ENCODE results near the gene MSH2.
"Not testable (repeated sequence)": the region's sequence is repeated elsewhere in the genome, so short reads cannot be mapped to it uniquely, and the experiment has no call there.

MSH2 gene

DNA sequence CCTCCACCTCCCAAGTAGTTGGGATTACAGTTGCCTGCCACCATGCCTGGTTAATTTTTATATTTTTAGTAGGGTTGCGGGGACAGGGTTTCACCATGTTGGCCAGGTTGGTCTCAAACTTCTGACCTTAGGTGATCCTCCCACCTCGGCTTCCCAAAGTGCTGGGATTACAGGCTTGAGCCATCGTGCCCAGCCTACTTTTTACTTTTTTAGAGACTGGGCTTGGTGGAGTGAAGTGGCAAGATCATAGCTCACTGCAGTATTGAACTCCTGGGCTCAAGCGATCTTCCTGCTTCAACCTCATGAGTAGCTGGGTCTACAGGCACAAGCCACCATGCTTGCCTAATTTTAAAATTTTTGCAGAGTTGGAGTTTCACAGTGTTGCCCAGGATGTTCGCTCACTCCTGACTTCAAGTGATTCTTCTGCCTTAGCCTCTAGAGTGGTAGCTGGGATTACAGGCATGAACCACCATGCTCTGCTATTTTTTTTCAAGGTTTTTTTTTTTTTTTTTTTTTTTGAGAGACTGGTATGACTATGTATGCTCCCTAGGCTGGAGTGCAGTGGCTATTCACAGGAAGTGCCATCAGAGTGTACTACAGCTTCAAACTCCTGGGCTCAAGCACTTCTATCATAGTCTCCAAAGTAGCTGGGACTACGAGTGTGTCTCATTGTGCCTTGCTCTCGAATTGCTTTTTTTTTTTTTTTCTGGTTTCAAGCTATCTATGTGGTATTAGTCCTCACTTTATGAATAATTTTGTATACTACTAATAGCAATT, 11.9 kb downstream of the MSH2 start:
- DNase-seq = no peak

DNA sequence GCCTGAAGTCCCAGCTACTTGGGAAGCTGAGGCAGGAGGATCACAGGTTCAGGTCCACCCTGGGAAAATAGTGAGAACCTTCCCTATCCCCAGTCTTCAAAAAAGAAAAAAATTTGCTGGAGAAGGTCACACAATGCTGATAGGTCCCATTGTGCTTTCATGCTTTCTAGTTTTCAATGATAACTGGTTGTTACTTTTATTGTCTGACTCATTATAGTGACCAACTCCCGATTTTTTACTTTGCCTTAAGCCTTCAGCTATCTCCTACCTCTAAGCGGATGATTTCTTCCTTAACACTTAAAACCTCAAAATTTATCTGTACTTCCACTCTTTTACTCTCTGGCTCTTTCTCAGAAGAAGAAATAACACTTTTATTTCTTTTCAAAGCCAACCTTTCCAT, 17.3 kb downstream of the MSH2 start:
- no peak for DNase-seq

DNA sequence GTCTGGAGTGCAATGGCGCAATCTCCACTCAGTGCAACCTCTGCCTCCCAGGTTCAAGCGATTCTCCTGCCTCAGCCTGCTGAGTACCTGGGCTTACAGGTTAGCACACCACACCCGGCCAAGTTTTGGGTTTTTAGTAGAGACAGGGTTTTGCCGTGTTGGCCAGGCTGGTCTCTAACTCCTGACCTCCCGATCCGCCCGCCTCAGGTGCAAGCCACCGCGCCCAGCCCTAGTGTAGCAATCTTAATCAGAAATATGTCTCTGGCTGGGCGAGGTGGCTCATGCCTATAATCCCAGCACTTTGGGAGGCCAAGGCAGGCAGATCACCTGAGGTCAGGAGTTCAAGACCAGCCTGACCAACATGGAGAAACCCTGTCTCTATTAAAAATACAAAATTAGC, 17.7 kb downstream of the MSH2 start:
- DNase-seq = not testable (repeated sequence)

DNA sequence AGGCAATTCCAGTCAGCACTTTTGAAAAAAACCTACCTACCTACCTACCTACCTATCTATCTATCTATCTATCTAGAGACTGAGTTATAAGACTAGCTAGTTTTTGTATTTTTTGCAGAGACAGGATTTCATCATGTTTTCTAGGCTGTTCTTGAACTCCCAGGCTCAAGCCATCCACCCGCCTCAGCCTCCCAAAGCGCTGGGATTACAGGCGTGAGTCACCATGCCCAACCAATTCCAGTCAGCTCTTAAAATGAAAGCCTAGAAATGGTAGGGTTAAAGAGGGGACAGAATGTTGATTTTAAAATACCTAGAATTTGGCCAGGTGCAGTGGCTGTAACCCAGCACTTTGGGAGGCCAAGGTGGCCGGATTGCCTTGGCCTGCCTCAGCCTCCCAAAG, 19.1 kb downstream of the MSH2 start:
- no peak for DNase-seq

DNA sequence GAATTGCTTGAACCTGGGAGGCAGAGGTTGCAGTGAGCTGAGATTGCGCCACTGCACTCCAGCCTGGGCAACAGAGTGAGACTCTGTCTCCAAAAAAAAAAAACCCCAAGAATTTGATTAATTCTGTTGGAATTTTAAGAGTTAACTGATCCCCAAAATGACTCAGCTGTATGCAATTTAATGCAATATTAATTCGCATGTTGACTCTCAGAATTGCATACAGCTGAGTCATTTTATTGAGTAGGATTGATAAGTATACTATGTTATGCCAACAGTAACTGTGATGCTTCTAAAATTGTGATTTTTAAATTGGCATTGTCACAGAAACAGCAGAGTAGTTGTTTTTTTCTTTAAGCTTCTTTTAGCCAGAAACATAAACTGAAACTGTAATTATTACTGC, 19.6 kb downstream of the MSH2 start:
- DNase-seq = no peak

DNA sequence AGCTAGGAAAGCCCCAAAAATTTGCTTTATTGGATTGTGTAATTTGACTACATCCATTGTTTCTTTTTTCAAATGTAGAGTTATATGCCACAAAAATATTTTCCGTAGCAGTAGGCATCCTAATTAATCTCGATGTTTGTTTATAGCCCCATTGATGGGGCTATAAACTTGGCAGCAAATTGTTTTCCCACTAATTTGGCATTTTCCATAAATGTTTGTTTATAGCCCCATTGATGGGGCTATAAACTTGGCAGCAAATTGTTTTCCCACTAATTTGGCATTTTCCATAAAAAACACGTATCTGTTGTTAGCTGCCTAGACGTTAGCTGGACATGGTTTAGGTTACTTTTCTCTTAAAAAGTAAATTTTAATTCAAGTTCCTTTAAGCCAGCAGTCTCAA, 23.8 kb downstream of the MSH2 start:
- DNase-seq = no peak

DNA sequence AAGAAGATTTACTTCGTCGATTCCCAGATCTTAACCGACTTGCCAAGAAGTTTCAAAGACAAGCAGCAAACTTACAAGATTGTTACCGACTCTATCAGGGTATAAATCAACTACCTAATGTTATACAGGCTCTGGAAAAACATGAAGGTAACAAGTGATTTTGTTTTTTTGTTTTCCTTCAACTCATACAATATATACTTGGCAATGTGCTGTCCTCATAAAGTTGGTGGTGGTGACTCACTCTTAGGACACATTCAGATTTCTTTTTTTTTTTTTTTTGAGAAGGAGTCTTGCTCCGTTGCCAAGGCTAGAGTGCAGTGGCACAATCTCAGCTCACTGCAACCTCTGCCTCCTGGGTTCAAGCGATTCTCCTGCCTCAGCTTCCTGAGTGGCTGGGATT, 26.8 kb downstream of the MSH2 start:
- DNase-seq = no peak

DNA sequence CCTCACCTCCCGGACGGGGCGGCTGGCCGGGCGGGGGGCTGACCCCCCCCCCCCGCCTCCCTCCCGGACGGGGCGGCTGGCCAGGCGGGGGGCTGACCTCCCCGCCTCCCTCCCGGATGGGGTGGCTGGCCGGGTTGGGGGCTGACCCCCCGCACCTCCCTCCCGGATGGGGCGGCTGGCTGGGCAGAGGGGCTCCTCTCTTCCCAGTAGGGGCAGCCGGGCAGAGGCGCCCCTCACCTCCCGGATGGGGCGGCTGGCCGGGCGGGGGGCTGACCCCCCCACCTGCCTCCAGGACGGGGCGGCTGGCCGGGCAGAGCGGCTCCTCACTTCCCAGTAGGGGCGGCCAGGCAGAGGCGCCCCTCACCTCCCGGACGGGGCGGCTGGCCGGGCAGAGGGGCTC, 30.1 kb downstream of the MSH2 start:
- not testable (repeated sequence) for DNase-seq

DNA sequence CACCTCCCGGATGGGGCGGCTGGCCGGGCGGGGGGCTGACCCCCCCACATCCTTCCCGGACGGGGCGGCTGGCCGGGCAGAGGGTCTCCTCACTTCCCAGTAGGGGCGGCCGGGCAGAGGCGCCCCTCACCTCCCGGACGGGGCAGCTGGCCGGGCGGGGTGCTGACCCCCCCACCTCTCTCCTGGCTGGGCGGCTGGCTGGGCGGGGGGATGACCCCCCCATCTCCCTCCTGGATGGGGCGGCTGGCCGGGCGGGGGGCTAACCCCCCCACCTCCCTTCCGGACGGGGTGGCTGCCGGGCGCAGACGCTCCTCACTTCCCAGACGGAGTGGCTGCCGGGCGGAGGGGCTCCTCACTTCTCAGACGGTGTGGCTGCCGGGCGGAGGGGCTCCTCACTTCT, 30.5 kb downstream of the MSH2 start:
- not testable (repeated sequence) for DNase-seq

DNA sequence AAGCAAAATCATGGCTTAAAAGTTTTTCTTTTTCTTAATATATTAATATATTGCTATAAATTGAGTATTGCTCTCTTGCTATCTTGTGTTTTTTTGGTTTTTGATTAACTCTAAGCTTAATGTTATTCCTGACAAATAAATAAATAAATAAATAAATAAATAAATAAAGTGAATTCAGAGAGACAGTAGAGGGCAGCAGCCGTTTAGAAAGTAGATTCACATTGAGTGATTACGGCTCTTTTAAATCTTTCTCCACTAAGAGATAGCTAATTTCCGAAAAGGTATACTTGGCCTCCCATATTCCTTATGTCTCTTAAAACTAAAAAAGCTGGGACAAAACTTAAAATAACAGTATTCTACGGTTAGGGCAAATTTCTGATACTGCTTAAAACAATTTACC, 34.3 kb downstream of the MSH2 start:
- no peak for DNase-seq

DNA sequence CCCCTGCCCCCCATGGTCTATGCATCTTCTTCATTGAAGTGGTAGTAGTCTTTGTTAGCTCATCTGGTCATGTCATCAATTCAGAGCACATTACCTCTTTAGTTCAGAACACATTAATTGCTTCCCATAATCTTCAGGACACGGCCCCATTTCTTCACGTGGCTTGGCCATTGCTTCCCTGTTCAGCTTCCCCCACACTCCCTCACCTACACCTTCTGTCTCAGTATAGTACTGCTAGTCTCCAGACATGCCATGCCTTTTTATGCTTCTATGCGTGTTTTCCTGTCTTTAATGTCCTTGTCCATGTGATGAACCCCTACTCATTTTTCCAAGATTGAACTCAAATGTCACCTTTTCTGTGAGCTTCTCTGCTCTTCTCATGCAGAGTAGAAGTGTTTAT, 35.1 kb downstream of the MSH2 start:
- no peak for DNase-seq

DNA sequence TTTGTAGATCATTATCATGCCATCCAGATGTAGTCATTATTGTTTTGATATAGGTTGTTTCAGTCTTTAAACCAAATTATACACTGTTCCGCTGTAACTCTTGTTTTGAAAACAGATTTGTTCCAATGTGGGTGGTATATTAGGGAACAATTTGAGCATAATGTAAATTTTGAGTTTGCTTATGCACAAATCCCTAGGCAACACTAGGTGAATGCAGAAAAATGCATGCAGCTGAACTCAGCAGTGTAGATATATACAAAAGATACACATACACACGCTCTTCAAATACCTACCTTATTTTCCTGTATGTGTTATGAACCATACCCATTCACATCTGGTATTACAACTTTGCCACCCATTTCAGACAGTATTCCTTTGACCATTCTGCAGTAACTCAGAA, 35.8 kb downstream of the MSH2 start:
- DNase-seq = no peak

DNA sequence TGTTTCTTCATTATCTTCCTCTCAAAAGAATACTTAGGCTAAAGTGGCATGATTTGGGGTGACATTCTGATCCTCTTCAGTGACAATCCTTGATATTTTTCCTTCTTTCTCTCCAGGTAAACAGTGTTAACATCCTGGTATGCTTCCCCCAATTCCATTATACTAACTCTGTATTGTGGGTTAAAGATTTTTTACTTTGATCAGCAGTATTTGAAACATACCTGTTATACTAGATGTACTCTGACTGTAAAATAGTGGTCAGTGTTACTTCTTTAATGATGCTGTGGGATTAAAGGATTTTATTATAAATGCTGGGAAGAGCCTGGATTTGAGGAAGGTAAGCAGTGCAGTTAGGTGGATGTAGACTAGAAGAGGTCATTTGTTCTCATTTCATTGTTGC, 48.8 kb downstream of the MSH2 start:
- no peak for DNase-seq

DNA sequence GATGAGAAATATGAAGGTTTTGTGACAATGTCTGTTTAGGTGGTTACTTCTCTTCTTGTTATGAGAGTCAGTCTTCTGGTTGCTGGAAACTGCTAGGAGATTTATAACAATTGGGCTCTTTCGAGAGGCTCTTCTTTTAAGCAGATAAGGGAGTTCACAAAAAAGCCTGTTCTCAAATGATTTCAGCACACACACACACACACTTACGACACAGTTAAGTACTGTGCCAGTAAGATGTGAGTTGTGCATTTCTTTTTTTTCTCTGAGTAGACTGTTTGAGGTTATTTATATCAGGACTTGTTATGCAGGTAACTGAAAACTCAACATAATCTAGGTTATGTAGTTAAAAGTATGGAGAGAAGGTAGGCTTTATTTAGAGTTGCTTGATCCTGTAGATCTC, 49.8 kb downstream of the MSH2 start:
- DNase-seq = no peak

DNA sequence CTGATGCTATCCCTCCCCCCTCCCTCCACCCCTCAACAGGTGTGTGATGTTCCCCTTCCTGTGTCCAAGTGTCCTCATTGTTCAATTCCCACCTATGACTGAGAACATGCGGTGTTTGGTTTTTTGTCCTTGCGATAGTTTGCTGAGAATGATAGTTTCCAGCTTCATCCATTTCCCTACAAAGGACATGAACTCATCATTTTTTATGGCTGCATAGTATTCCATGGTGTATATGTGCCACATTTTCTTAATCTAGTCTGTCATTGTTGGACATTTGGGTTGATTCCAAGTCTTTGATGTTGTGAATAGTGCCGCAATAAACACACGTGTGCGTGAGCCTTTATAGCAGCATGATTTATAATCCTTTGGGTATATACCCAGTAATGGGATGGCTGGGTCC, 51.9 kb downstream of the MSH2 start:
- not testable (repeated sequence) for DNase-seq

DNA sequence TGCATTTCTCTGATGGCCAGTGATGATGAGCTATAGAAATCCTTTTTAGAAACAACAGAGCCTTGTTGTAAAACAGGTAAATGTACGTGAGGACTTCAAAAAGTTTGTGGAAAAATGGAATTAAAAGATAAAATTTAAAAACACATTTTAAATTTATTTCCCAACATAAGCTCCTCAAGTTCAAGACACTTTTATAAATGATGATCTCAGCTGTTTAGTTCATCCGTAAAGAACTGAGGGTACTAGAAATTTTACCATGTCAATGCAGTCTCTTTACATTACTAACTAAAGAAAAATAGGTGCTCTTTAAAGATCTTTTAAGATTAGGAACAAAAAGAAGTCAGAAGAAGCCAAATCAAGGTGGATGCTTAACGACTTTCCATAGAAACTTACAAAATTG, 52.5 kb downstream of the MSH2 start:
- DNase-seq = no peak

DNA sequence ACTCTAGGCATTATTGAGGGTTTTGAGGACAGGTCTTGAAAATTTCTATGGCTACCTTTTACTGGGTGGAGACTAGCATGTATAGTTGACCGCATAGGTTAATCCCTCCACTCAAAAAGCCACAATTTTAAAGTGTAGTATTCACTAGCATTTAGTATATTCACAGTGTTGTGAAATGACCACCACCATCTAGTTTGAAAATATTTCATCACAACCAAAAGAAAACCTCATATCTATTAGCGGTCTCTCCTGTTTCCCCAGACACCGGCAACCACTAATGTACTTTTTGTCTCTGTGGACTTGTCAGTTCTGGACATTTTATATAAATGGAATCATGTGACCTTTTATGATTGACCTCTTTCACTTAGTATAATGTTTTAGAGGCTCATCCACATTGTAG, 53.9 kb downstream of the MSH2 start:
- no peak for DNase-seq

DNA sequence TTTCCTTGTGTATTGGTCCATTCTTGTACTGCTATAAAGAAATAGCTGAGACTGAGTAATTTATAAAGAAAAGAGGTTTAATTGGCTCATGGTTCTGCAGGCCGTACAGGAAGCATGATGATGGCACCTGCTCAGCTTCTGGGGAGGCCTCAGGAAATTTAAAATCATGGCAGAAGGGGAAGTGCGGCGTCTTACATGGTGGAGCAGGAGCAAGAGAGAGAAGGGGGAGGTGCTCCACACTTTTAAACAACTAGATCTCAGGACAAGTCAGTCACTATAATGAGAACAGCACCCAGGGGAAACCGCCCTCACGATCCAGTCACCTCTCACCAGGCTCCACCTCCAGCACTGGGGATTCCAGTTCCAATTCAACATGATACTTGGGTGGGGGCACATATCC, 54.3 kb downstream of the MSH2 start:
- DNase-seq = no peak

DNA sequence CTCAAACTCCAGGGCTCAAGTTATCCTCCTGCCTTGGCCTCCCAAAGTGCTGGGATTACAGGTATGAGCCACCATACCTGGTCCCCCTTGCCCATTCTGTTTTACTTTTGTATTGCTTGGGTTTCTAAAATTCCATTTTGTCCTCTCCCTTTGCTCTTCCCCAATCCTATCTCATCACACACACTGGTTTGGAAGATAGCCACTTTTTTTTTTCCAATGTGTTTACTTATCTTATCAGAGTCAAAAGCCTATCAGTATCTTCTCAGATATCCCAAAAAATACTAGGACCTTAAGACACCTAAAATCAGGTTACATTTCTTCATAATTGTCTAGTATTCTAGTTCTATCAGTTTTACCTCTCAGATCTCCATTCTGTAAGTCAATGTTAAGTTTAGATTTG, 56.1 kb downstream of the MSH2 start:
- no peak for DNase-seq

DNA sequence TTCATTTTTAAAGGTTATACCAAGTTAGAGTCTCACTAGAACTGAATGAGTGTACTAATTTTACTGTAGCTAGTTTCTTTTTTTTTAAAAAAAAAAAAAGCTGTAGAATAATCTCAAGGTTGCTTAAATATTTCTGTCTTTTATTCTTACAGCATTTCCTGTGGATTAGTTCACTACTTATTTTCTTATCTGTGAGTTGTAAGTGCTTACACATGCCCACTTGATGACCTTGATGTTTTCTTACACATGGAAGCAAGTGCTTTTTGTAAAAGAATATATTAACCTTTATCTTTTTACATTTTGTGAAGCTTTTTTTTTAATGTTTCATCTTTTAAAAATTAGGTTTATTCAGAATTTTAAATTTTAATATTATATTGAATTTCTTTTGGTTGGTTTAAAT, 57.8 kb downstream of the MSH2 start:
- no peak for DNase-seq

DNA sequence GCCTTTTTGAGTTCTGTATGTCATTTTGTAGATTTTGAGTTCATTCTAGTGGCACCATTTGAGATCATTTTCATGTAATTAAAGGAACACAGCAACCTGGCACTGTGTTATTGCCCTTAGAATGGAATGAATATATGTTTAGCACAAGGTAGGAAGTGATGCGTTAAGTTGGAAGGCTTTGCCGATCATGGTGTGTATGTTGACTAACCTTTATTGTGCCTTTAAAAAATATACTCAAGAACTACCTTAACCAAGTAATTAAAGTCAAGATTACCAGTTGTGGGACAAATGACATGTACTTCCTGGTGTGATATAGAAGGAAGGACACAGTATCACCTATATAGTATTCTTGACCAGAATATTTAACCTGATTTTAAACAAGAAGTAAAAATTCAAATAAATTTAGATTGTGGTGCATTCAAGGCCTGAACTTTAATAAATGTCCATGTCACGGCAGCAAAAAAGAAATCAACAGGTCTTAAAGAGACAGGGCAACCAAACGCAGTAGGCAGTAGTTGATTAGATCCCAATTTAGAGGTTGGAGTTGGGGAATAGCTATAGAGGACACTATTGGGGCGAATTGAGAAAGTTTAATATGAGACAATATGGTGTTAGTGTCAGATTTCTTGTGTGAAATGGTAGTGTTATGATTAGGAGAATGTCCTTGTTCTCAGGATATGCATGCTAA, 68.6 kb downstream of the MSH2 start:
- no peak for DNase-seq

DNA sequence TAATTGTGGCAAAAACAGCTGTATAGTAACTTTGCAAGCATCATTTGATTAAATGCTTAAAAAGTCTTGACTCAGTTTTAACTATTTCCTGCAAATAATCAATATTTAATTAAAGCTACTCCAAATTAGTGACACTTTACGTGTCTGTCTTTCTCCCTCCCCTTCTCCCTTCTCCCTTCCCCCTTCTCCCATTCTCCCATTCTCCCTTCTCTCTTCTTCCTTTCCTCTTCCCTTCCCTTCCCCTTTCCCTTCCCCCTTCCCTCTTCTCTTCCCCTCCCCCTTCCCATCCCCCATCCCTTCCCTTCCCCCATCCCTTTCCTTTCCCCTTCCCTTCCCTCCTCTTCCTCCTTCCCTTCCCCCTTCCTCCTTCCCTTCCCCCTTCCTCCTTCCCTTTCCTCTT, 76.9 kb downstream of the MSH2 start:
- DNase-seq = no peak

DNA sequence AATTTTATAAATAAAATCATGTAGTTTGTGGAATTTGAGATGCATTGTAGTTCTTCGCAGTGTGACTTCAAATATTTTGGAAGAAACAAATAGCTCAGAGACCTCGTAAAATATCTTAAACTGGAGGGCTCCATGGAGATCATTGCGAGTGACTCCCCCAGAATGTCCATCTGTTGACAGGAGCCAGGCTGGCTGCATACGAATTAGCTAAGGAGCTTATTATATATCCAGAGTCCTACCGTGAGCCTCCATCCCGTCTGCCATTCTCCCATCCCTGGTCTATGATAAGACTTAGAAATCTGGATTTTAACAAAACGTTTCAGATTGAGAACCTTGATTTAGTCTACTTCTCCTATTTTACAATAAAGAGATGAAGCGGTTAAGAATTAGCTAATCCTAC, 80.2 kb downstream of the MSH2 start:
- DNase-seq = no peak

DNA sequence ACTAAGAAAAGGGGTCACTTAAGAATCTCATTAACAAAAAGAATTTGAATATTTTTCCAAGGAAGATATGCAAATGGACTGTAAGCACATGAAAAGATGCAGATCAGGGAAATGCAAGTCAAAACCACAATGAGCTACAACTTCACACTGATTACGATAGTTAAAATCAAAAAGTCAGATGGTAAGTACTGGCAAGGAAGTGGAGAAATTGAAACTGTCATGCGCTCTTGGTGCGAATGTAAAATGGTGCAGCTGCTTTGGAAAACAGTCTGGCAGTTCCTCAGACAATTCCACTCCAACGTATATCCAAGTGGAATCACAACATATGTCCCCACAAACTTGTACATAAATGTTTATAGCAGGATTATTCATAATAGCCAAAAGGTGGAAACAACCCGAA, 81.4 kb downstream of the MSH2 start:
- no peak for DNase-seq

DNA sequence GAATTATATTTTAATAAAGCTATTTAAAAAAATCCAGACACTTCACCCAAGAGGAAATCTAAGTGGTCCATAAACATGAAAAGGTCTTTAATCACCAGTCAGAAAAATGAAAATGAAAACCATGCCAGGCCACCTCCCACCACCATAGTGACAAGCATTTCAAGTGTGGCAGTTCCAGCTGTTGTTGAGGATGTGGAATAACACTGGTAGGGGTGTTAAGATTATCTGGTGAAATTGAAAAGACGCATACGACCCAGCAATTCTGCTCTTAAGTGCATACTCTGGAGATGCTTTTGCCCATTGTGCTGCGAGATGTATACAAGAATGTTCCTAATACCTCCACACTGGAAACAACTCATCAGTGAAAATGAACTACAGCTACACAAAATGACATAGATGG, 82.2 kb downstream of the MSH2 start:
- DNase-seq = no peak

All from GOT3 (cell line).